DMS53 treated with DMSO at 0.1 percent for 48 hours (cell line): ENCODE measurements around the gene CPTP.
A peak's percentile ranks its signal among the peaks of the same experiment; 100 is the strongest.

Experiments used
- DNase-seq: peaks from one replicate; lab custom pipeline; 2025; ENCODE audit not compliant: unreplicated experiment; lab: John Stamatoyannopoulos, UW

The CPTP gene

GRCh38 chr1:1347026-1347595 lies 22.5 kb downstream of the CPTP start:
- no peak for DNase-seq

DNA sequence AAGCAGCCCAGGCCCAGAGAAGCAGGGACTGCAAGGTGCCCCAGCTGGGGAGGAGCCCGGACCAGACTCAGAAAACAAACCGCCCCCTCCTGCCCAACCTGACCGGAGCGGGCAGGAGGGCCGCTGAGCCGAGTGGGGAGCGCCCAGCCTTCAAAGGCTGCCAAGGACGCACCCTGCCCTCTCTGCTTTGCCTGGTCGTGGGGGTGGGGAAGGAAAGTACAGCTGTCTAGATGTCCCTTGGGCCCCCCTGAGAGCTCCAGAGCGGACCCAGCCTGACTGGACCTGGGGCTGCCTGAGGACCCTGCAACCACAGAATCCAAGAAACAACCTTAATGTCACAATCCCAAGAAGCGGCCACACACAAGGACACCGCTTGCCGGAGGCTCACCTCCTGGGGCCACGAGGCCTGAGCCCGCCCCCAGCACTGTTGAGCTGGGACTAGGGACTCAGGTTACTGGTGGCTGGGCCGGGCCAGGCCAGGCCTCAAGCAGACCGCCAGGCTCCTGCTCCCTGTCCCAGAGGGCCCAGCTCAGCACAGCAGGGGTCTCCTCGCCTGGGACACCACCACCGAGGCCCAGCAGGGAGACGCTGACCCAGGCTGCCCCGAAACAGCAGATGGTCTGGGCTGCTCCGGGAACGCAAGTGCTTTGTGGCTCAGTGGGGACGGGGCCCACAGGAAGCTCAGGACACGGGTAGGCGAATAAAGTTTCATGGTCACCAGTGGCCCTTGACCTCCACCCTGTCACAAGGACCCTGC lies 23.2 kb downstream of the CPTP start:
- DNase-seq = no peak

DNA sequence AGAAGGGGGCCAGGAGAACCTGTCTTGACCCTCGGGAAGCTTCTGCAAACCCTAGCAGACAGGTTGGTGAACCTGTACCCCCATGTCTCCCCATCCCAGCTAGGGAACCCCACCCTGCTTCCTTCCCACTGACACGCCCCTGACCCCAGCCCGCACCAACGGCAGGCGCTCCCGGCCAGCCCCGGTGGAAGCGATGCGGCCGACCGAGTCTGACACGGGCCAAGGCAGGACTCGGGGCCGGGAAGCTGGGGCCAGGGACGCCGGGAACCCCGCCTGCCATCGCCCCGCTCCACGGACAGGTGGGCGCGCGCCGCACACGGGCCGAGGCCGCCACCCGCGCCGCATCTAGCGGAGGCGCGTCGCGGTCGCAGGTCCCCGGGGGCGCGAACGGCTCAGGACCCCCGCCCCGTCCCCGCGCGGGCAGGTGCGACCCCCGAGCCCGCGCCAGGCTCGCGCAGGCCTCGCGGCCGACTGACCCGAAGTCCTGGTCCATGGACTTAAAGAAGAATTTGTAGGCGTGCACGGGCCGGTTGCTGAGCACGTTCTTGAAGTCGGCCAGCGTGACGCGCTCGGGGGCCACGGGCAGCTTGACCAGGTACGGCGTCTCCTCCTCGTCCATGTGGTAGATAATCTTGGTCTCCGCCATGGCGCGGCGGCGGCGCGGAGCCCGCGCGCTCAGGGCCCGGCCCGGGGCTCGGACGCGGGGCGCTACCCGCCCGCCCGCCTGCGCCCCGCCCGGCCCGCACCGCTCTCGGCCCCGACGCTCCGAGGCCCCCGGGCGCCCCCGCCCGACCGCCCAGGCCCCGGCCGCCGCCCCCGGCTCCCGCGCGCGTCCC lies 24.0 kb downstream of the CPTP start:
- DNase-seq = no peak

DNA sequence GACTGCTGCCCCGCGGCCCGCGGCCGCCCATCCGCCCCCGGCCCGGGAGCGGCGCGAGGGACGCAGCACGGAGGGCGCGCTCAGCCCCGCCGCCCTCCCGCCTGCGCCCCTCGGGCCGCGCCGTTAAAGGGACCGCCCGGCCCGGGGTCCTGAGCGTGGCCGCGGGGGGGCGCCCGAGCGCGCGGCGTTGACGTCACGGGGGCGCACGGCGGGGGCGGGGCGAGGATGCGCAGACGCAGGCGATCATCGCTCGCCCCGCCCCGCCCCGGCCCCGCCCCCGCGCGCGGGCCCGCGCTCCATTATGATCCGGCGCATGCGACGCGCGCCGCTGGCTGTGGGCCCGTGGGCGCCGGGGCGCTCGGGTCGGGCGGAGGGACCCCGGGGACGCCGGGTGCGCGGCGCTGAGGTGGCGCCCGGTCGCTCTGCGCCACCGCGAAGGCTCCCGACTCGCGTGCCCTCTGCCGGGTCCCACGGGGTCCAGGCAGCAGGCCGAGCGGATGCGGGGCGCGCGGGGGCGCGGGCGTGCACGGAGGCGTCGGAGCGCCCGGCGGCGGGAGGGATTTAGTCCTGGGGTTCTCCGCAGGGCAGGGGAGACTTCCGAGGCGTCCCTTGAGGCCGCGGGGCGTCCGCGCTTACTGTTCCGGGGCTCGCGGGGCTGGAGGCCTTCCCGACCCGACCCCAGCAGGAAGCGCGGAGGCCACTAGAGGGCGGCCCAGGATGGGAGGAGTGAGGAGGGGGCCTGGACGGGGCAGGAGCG lies 24.8 kb downstream of the CPTP start, which contains the start of gene DVL1:
DVL1 (minus strand) TSS at position 163 of the 757 bp plus-strand sequence. CDS start 353 bp downstream, outside the sequence.
- no peak for DNase-seq

DNA sequence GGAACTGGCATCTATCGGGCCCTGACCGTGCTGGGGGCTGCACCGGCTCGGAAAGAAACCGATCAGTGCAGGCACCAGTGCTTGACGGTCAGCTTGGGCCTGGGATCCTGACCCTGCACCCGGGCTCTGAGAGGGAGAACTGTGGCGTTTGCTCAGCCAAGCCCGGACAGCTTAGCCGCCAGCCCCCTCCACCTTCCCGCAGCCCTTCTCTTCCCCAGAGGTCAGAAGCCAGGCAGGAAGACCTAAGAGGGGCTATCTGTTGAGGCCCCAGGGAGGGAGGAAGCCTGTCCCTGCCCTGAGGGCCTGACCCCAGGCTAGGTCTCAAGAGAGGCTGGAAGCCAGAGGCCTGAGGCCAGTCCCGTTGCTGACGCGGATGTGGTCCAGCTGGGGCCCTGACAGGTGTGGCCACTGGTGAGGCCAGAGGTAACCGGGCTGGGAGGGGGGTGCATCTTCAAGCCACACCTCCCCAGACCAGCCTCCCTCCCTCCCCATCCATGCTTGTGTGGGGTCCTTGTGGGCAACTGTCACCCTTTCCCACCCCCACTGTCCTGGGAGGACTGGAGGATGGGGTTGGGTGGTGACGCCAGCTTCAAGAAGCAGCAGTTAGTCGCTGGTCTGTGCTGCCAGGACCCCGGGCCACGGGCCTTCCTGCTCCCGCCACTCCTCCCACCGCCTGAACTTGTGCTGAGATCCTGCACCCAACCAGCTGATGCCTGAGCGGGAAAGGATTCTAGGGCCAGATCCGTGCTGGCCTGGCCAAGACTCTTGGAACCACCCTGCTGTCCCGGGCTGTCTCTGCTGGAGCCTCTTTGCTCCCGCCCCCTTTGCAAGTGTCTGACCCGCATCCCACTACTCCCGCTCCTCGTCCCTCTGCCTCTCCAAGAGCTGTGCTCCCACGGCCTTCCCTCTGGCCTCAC lies 27.2 kb downstream of the CPTP start:
- DNase-seq = peak; percentile 18

GRCh38 chr1:1352786-1353388 lies 28.3 kb downstream of the CPTP start:
- no peak for DNase-seq

DNA sequence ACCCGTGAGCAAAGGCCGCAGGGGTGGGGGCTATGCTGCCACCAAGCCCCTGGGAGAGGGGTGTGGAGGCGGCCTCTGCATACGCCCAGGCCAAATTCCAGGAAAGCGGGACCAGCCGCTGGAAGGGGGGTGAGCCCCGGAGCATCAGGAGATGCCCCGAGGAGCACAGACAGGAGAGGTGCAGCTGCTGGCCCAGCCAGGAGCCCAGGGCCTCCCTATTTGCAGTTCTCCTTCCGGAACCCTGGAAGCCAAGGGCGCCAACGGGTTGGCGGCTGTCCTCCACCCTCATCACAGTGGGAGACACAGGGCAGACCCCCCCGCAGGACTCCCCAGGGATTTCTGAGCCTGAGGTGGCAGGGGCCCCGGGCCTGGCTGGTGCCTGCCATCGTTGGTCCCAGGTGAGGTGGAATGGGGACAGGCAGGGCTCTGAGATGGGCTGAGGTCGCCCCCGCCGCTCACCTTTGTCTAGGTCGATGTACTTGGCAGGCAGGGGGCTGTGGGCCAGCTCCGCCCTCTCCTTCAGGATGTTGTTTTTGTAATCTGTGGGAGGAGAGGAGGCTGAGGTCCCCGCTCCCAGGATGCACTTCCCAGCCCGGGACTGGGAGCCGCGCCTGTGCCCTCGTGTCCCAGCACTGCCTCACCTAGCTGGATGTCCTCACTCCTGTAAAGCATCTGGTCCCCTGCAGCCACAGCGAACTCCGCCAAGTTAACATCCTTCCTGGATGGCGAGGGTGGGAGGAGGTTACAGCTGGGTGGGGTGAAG lies 29.0 kb downstream of the CPTP start:
- no peak for DNase-seq

DNA sequence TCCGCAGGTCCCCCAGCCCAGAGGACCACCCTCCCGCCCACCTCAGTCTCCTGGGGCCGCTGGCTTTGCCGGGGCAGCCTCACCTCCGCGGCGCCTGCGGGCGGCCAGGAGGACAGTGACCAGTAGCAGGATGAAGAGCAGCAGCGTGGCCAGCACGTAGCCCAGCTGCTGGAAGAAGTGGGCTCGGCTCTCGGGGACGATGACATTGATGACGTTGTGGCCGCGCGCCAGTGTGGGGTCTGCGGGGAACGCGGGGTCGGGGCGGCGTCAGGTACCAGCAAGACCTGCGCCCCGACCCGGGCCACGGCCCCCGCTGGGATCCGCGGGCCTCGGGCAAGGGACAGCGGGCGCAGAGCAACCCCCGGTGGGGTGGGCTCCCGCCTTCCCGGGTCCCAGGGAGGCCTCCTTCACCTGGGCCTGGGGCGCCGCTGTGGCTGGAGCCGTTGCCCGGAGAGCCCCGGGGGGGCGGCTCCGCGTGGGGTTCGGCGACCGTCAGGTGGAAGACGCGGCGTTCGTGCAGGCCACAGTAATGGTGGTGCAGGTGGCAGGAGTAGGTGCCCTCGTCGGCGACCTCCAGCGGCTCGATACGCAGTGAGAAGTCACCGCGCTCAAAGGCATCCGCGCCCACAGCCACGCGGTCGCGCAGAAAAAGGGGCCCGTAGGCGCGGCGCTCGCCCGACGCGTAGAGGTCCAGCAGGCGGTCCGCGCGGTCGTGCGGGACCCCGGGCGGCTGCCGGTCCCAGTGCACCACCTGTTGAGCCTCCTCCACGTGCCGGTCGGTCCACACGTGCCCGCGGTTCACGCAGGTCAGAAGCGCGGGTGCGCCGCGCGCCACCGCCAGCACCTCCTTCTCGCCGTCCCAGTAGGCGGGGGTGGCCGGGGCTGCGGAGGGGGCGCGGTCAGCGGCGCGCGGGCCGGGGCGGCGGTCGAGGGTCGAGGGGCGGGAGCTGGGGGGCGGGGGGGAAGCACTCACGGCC lies 30.0 kb downstream of the CPTP start:
- DNase-seq = no peak

DNA sequence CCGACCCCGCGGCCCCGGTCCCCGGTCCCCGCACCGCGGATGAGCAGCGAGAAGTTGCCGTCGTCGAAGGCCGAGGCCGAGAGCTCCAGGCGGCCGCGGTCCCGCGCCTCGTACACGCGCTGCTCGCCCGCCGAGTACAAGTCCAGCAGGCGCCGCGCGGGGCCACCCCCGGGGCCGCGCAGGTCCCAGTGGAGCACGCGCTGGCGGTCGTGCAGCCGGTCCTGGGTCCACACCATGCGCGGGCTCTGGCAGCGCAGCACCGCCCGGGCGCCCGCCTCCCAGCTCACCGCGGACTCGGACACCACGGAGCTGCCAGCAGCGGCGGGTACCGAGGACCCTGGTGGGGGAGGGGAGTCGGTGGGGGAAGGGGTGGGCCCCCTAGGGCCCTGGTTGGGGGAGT lies 30.8 kb downstream of the CPTP start:
- peak; percentile 43 for DNase-seq

GRCh38 chr1:1356166-1356795 lies 31.7 kb downstream of the CPTP start:
- DNase-seq = no peak

- DNase-seq = no peak
Observed at GRCh38 chr1:1356796-1357401, 32.3 kb downstream of the CPTP start.

- no peak for DNase-seq
Observed at GRCh38 chr1:1357871-1358432, 33.4 kb downstream of the CPTP start.

- no peak for DNase-seq
Observed at GRCh38 chr1:1358433-1359271, 34.0 kb downstream of the CPTP start, which contains the start of gene MXRA8. TSS of gene MXRA8 (minus strand) at chr1:1358555. CDS start at chr1:1358504, 51 bp downstream.

GRCh38 chr1:1359308-1359663 lies 34.7 kb downstream of the CPTP start:
- no peak for DNase-seq

DNA sequence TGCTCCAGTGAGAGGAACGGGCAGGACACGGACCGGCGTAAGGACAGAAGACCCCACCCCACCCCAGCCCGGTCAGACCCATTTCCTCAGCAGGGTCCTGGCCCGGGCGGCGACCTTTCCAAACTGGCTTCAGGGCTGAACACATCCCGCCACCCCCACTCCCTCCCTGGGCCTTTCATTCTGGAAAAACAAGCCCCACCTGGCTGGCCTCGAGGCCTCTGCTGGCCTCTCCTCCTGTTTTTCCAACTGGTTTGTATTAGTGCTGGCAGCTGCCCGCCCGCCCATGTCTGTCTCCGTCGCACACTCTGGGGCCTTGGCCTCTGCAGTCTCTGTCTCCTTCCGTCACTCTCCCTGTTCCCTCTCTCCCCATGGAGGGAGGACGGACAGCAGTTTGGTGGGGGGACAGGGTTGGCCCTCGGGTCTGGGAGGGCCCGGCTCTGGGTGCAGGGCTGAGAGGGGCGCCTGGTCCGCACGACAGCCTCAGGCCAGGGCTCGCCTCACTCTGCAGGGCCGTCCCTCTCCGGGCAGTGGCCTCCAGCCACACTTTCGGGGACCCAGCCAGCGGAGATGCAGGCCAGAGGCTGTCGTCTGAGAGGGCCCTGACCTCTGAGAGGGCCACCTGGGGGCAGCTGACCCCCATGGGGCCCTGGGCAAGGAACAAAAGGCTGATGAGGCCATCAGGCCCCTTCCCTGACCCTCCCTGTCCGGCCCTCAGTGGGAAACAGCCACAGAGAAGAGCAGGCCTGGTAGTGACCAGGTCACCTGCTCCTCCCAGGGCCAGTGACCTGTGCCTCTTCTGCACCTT lies 35.3 kb downstream of the CPTP start:
- no peak for DNase-seq
